Mucosa of descending colon (tissue), 3 donors: Measurements from ENCODE around the gene PRTFDC1. TPM values are rescaled to one million over a fixed set of nuclear protein-coding genes. Genes with fewer than 3 reads are reported as not detected.
A peak's percentile ranks its signal among the peaks of the same experiment; 100 is the strongest.

Experiments
- ATAC-seq: fragments of 200-7000 bp; cut with Tn5 transposase; one replicate; pipeline ENCODE4 v1.9.1; 2020; ENCODE audit warnings: mild to moderate bottlenecking, moderate library complexity
- DNase-seq, 3 donors: peaks; one replicate each; pipeline ENCODE4 v3.0.0-alpha.2; 2020
- H3K36me3 ChIP-seq: fragments of 200-600 bp; one replicate; pipeline ENCODE4 v1.8.0; 2021; ENCODE audit warnings: low read depth, mild to moderate bottlenecking
- H3K4me1 ChIP-seq: fragments of 200-600 bp; one replicate; pipeline ENCODE4 v1.8.0; 2021; ENCODE audit warnings: low read depth, mild to moderate bottlenecking
- H3K4me3 ChIP-seq: fragments of 200-600 bp; one replicate; pipeline ENCODE4 v1.8.0; 2021; ENCODE audit warnings: mild to moderate bottlenecking
- H3K9me3 ChIP-seq: fragments of 200-600 bp; one replicate; pipeline ENCODE4 v1.8.0; 2021; ENCODE audit warnings: mild to moderate bottlenecking
- CTCF ChIP-seq: fragments of 200-600 bp; IDR thresholded peaks from one replicate; pipeline ENCODE4 v1.8.0; 2022; ENCODE audit warnings: antibody characterized with exemption, mild to moderate bottlenecking
- intact Hi-C, 2 donors: fragments of 100-400 bp; cut with DNase I in 1 of 2; cut with micrococcal nuclease in 1 of 2; formaldehyde crosslinking; loops; one replicate each; pipeline versions ENCODE4 v1.11.0 to v1.11.1; 2022; cut with DNase I, micrococcal nuclease
- total RNA-seq, 3 donors: library from RNA; stranded (reverse); fragmentation: NEBNext Ultra II Directional in 2 of 3; extraction: Animal tissue kit (Norgen Biotek cat#: 25700) in 2 of 3; gene quantifications; one replicate each; pipeline versions ENCODE4 v1.2.1 to v1.2.4, GENCODE V29; 2021 to 2023
- donor health status: DM: no; HTN: no; CAD: no; lungs with moderate emphysema.
- donor health status: DM: no; HTN: no; CAD: no.
- donor health status: DM: no; HTN: yes; CAD: no.

The PRTFDC1 gene
- total RNA-seq, 3 donors from 2014 or later = 6.1 to 11.9 (median 6.9) TPM

DNA sequence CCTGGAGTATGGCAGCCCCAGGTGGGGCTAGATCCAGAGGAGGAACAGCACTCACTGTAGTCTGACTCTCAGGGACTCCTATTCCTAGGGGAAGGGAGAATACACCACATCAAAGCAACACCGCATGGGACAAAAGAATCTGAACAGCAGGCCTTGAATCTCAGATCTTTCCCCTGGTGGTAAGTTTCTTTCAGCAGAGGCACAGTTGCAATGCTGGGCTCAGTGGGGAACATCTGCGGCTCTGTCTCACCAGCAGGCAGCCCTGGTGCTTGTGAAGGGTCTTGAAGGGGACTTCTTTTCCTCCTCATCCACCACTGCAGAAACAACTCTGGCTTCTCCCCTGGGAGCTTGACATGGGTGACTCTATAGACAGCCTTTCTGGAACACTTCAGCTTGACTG is 117.5 kb downstream of the PRTFDC1 start:
- intact Hi-C loops = no loop called here
- no peak for ATAC-seq
- Histone ChIP-seq H3K9me3 (peaks cover 11% of the 10 kb centered on the region), H3K4me3 (no peak overlapping the region), H3K36me3 (no peaks in the 10 kb centered on the region), H3K4me1 (no peaks in the 10 kb centered on the region)
- no peak for TF ChIP-seq CTCF
- no peak for DNase-seq

DNA sequence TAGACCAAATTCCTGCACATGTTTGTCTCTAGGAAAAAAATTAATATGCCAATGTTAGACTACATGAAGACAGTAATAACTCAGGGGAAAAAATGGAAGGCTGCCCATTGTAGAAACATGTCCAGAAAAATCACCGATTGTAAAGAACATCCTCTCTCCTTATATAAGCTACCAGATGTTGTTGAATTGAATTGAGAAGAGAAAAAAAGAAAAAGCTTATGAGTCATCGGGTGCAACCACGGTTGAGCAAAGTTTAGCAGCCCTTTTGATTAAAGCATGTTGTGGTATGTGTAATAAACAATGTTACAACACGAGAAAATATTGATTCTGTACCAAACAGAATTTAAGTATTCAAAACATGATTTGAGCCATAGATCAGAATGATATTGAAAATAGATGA is 126.4 kb downstream of the PRTFDC1 start:
- Histone ChIP-seq H3K9me3 (no peaks in the 10 kb centered on the region), H3K36me3 (no peaks in the 10 kb centered on the region), H3K4me3 (no peak overlapping the region), H3K4me1 (no peaks in the 10 kb centered on the region)
- DNase-seq (no peak), ATAC-seq (peak; percentile 40)
- no peak for TF ChIP-seq CTCF
- intact Hi-C loops = no loop called here

GRCh38 chr10:24825551-24825950 is 126.9 kb downstream of the PRTFDC1 start:
- TF ChIP-seq CTCF = no peak

DNA sequence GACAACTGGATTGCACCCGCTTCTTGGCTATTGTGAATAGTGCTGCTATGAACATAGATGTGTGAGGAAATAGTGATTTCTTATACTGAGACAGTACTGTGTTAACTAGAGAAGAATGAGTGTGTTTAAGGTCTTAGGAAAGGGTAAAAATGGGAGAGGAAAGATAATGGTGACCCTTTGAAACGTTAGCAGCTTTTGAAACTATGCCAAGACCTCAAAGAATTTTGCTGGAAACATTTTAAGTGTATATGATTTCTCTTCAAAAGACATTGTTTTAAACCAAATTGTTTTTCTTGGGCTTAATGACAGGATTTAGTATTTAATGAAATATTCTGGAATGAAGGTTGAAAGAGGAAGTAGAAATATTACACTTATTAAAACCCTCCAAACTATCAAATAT is 127.9 kb downstream of the PRTFDC1 start:
- Histone ChIP-seq H3K4me3 (no peak overlapping the region), H3K4me1 (no peaks in the 10 kb centered on the region), H3K9me3 (no peaks in the 10 kb centered on the region), H3K36me3 (no peaks in the 10 kb centered on the region)
- no peak for ATAC-seq
- no peak for DNase-seq
- TF ChIP-seq CTCF = no peak
- intact Hi-C loops = no loop called here

More at GRCh38 chr10:24825551-24825950, 126.9 kb downstream of the PRTFDC1 start:
- DNase-seq (no peak), ATAC-seq (no peak)
- Histone ChIP-seq H3K9me3 (no peaks in the 10 kb centered on the region), H3K4me3 (no peak overlapping the region), H3K4me1 (no peaks in the 10 kb centered on the region), H3K36me3 (no peaks in the 10 kb centered on the region)
- intact Hi-C loops = no loop called here

GRCh38 chr10:24824124-24824523 is 128.3 kb downstream of the PRTFDC1 start:
- ATAC-seq (no peak), DNase-seq (no peak)
- Histone ChIP-seq H3K4me3 (no peak overlapping the region), H3K36me3 (no peaks in the 10 kb centered on the region), H3K9me3 (no peaks in the 10 kb centered on the region), H3K4me1 (no peaks in the 10 kb centered on the region)
- intact Hi-C loops = no loop called here
- TF ChIP-seq CTCF = no peak

DNA sequence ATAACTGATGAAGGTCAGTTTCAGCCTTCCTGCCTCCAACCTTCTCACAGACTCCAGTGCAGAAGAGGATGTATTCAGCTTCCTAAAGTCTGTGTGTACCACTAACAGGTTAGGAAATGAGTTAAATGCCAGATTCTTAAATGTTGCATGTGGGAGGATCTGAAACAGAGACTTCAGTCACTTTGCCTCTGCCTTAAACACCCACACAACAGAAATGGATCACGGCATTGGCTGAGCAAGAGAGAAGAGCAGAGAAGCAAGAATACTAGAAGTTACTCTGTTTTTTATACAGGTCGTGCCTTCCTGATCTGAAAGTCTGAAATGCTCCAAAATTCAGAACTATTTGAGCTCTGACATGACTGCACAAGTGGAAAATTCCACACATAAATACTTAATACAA is 129.8 kb downstream of the PRTFDC1 start:
- H3K36me3 ChIP-seq = no peaks in the 10 kb centered on the region
- no peak for TF ChIP-seq CTCF
- H3K4me3 ChIP-seq = no peak overlapping the region
- no peaks in the 10 kb centered on the region for H3K9me3 ChIP-seq
- H3K4me1 ChIP-seq = no peaks in the 10 kb centered on the region
- intact Hi-C loops = no loop called here
- no peak for ATAC-seq
- DNase-seq = no peak
